Small intestine (tissue), 7 donors: ENCODE measurements around the gene ADNP. TPM values are rescaled to one million over a fixed set of nuclear protein-coding genes. Genes with fewer than 3 reads are reported as not detected.

ENCODE experiments used
- DNase-seq, 2 donors: peaks; one replicate each; pipeline versions ENCODE4 v3.0.0 to v3.0.0-alpha.2; 2013
- FAIRE-seq: peaks from 2 replicates; lab custom pipeline; 2012; peaks lifted over from hg19 to GRCh38; lab: Jason Lieb, UNC
- H3K27ac ChIP-seq, 3 donors: one replicate each; pipeline ENCODE4 v1.5.1; 2013; ENCODE audit warnings: low read length in 2 of 3, mild to moderate bottlenecking in 2 of 3, control low read depth in 1 of 3, inconsistent platforms in 1 of 3, low read depth in 1 of 3, moderate library complexity in 1 of 3
- H3K27me3 ChIP-seq, 3 donors: one replicate each; pipeline ENCODE4 v1.6.1; 2013; ENCODE audit warnings: low read length in 3 of 3, inconsistent platforms in 1 of 3; ENCODE audit not compliant: control insufficient read depth in 3 of 3, insufficient read depth in 3 of 3
- H3K36me3 ChIP-seq, 3 donors: one replicate each; pipeline ENCODE4 v1.6.1; 2013; ENCODE audit warnings: low read length in 3 of 3, inconsistent platforms in 1 of 3, low read depth in 1 of 3, mild to moderate bottlenecking in 1 of 3, moderate library complexity in 1 of 3; ENCODE audit not compliant: control insufficient read depth in 3 of 3, insufficient read depth in 2 of 3
- H3K4me1 ChIP-seq, 3 donors: one replicate each; pipeline ENCODE4 v1.6.1; 2013; ENCODE audit warnings: low read length in 2 of 3, inconsistent platforms in 1 of 3, low read depth in 1 of 3, mild to moderate bottlenecking in 1 of 3, moderate library complexity in 1 of 3; ENCODE audit not compliant: control insufficient read depth in 3 of 3, insufficient read depth in 2 of 3
- H3K4me3 ChIP-seq, 3 donors: one replicate each; pipeline ENCODE4 v1.5.1; 2013; ENCODE audit warnings: low read length in 3 of 3, control low read depth in 1 of 3, inconsistent platforms in 1 of 3, low read depth in 1 of 3, mild to moderate bottlenecking in 1 of 3, moderate library complexity in 1 of 3
- H3K9me3 ChIP-seq, 2 donors: one replicate each; pipeline ENCODE4 v1.6.1; 2013; ENCODE audit warnings: low read depth in 1 of 2, low read length in 1 of 2; ENCODE audit not compliant: control insufficient read depth in 2 of 2, insufficient read depth in 1 of 2
- WGBS, 3 donors: extraction: QIAGEN DNeasy Blood & Tissue Kit; methylation state at CpG; one replicate each; pipeline ENCODE4 v1.1.7; 2013; 5-methylcytosine and 5-hydroxymethylcytosine counted together
- polyA plus RNA-seq, 4 donors: library from polyadenylated mRNA; stranded (reverse) in 3 of 4; unstranded in 1 of 4; fragments of 200-250 nt in 3 of 4; fragments of 120-200 nt in 1 of 4; gene quantifications; one replicate each; pipeline versions ENCODE4 v1.2.1 to v1.2.3, GENCODE V29; 2013
- donor health status: healthy with polysubstance abuse.
- donor health status: control.
- donor health status: control.
- donor health status: Bipolar disorder and iron deficiency.
- donor health status: healthy.

Gene ADNP
- polyA plus RNA-seq, 4 donors = 24.9 to 65.8 (median 28.9) TPM

DNA sequence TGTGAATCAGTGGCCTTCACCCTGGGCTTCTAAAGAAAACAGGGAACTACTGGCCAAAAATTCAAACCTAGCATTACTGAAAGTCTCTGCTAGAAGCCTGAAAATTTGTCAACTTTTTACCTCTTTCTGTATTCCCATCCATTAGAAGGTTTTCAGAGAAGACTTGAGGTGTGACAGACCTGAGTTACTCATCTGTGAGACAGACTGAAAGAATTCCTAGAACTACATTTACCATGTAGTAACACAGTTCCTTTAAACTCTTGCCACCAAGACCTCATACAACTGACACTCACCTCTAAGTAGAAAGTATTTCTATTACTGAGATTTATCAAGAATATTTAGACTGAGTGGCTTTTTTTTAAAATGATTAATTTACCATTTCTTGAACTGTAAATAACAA lies 22.6 kb upstream of the ADNP start:
- H3K36me3 ChIP-seq = peaks cover 2 to 17% (median 9%) of the 10 kb centered on the region in 3 donors
- H3K27ac ChIP-seq = no peak overlapping the region
- DNase-seq (no peak), FAIRE-seq (no peak)
- no peaks in the 10 kb centered on the region for H3K9me3 ChIP-seq
- no peak overlapping the region for H3K4me3 ChIP-seq
- H3K4me1 ChIP-seq = peaks cover 6 to 7% (median 6%) of the 10 kb centered on the region in 3 donors
- H3K27me3 ChIP-seq = no peaks in the 10 kb centered on the region

DNA sequence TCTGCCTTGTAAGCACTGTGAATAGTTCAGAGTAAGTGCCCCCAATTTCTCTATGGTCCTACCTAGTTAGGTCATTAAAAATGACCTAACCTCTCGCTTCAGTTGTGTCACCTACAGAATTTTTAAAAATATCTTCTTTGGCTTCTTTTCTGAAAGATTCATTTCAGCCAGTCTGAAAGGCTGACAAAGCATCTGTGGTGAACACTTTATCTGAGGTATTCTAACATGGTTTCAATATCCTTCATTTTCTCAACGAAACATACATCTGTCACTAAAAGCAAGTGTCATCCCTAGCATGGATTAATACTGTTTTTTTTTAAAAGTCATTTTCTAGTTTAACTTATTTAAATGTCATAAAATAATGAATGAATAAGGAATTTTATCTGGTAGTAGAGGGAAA lies 22.0 kb upstream of the ADNP start:
- H3K4me3 ChIP-seq = no peak overlapping the region
- no peak overlapping the region for H3K27ac ChIP-seq
- H3K36me3 ChIP-seq = peaks cover 2 to 17% (median 11%) of the 10 kb centered on the region in 3 donors
- no peaks in the 10 kb centered on the region for H3K27me3 ChIP-seq
- H3K4me1 ChIP-seq = peaks cover 6 to 7% (median 6%) of the 10 kb centered on the region in 3 donors
- FAIRE-seq (no peak), DNase-seq (no peak)
- 89 to 97% (median 91%) methylated on average over 2 of the region's 2 CpGs for WGBS, 3 donors
- H3K9me3 ChIP-seq = no peaks in the 10 kb centered on the region

DNA sequence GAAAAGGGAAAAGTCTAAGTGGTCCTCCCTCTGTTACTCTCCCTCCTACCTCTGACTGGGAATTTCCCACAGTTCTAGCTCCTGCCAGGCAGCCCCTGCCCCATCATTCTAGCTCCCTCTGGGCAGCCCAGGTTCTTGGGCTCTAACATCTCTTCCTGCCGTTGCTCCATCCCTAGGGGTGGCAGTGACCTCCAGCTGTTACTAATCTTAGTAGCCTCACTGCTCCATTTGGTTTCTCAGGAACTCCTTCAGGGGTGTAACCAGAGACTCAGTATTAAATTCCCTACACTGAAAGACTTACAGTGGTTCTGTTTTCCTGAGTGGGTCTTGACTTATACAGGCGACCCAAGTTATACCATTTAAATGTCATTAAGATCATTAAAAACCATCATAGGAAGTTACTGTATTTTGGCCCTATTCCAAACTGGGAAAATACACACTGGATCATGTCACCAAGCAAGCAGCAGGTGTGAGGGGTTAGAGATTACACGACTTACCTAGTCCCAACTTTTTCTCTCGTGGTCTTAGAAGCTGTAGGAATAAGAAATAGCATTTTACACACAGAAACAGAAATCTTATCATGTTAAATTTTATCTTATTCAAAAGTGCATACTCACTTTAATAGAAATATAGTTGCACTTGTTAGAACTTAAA lies 17.0 kb upstream of the ADNP start:
- no peaks in the 10 kb centered on the region for H3K27me3 ChIP-seq
- WGBS, 3 donors = 72 to 85% (median 84%) methylated on average over 4 of the region's 4 CpGs
- H3K36me3 ChIP-seq = peaks cover 13 to 38% (median 31%) of the 10 kb centered on the region in 3 donors
- no peak overlapping the region for H3K27ac ChIP-seq
- H3K4me3 ChIP-seq = no peak overlapping the region
- no peaks in the 10 kb centered on the region for H3K4me1 ChIP-seq
- no peaks in the 10 kb centered on the region for H3K9me3 ChIP-seq
- FAIRE-seq (no peak), DNase-seq (no peak)

DNA sequence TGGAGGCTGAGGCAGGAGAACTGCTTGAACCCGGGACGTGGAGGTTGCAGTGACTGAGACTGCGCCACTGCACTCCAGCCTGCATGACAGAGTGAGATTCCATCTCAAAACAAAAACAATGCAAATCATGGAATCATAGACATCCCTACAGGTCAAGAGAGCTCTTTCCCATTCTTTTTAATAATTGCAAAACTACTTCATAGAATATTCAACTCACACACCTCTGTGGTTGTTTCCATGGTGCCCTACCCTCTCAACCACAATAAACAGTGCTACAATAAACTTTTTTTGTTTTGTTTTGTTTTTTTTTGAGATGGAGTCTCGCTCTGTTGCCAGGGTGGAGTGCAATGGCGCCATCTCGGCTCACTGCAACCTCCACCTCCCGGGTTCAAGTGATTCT lies 11.8 kb upstream of the ADNP start:
- no peak for DNase-seq
- Histone ChIP-seq H3K4me1 (no peaks in the 10 kb centered on the region), H3K9me3 (no peaks in the 10 kb centered on the region), H3K27ac (no peak overlapping the region), H3K36me3 (peaks cover 9 to 54% (median 18%) of the 10 kb centered on the region in 3 donors), H3K4me3 (no peak overlapping the region), H3K27me3 (no peaks in the 10 kb centered on the region)
- WGBS, 3 donors = 94 to 95% (median 95%) methylated on average over 7 of the region's 7 CpGs
- no peak for FAIRE-seq

DNA sequence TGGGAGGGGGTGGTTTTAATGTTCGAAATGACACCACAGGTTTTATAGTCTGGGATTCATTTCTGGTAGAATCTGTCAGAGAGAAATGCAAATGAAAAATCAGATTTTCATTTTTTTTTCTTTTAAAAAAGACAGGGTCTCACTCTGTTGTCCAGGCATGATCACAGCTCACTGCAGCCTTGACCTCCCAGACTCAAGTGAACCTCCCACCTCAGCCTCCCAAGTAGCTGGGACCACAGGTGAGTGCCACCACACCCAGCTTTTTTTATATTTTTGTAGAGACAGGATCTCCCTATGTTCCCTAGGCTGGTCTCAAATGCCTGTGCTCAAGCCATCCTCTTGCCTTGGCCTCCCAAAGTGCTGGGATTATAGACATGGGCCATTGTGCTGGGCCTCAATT lies 2.4 kb upstream of the ADNP start:
- Histone ChIP-seq H3K27ac (no peak overlapping the region), H3K27me3 (no peaks in the 10 kb centered on the region), H3K4me1 (peaks cover under 1 to 11% (median 10%) of the 10 kb centered on the region in 3 donors), H3K4me3 (no peak overlapping the region), H3K9me3 (no peaks in the 10 kb centered on the region), H3K36me3 (peaks cover 3 to 10% (median 4%) of the 10 kb centered on the region in 3 donors)
- DNase-seq (no peak), FAIRE-seq (no peak)
- WGBS, 3 donors = 76 to 94% (median 92%) methylated on average over 1 of the region's 1 CpG

DNA sequence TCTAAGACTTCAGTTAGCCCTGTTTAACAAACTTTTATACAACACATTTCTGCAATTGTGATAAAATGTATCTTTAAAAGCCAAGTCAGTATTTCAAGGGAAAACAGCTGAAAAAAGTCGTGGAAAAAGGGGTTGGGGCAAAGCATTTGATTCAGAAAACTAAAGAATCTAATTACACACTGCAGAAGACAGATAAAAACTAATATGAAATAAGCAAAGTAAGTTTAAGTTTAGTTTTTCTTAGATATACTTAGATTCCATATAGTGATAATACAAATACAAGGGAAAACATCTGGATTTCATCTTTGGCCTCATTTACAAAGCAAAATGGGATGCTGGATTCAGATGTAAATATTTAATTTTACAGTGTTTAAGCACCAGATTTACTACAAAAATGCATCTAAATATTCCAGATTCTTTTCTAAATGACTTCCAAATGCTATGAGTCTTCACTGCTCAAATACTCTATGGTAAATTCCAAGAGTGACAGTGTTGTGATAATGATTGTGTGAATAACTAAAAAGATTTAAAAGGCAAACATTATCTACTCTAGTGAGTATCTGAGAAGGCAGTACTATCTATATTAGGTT lies 1.5 kb upstream of the ADNP start:
- Histone ChIP-seq H3K4me3 (no peak overlapping the region), H3K4me1 (peaks cover 4 to 17% (median 12%) of the 10 kb centered on the region in 3 donors), H3K9me3 (no peaks in the 10 kb centered on the region), H3K27ac (peak overlapping the region in 1 of 3 donors; percentile 98), H3K36me3 (peaks cover 5 to 10% (median 6%) of the 10 kb centered on the region in 3 donors), H3K27me3 (no peaks in the 10 kb centered on the region)
- WGBS, 3 donors = 62 to 78% (median 63%) methylated on average over 1 of the region's 1 CpG
- DNase-seq = no peak
- FAIRE-seq = no peak

DNA sequence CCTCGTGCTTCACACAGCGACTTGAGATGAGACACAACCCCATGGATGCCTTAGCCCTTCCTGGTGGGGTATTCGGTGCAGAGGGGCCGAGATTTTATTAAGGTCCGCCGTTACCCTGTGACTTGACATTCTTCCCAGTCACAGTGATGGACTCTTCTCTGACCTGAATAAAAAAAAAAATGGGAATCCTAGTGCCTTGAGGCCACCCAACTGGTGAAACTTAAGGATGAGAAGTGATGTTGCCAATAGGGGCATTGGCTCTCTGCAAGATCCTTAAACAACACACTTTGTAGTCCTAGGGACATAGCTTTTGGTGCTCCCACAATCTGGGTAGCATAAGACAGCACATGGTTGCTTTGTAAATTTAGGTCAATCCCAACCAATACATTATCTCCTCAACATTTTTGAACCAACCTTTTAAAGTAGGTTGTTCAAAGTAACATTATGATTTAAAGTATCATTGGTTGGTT lies 814 bp upstream of the ADNP start:
- peak overlapping the region in 2 of 3 donors; percentile 61 to 100 for H3K4me3 ChIP-seq
- FAIRE-seq (no peak), DNase-seq (no peak)
- peak overlapping the region; percentile 95 to 99 (median 98) for H3K27ac ChIP-seq
- 45 to 68% (median 56%) methylated on average over 6 of the region's 6 CpGs for WGBS, 3 donors
- H3K36me3 ChIP-seq = peaks cover 5 to 6% (median 6%) of the 10 kb centered on the region in 3 donors
- H3K4me1 ChIP-seq = peaks cover 4 to 17% (median 12%) of the 10 kb centered on the region in 3 donors
- no peaks in the 10 kb centered on the region for H3K9me3 ChIP-seq
- no peaks in the 10 kb centered on the region for H3K27me3 ChIP-seq

DNA sequence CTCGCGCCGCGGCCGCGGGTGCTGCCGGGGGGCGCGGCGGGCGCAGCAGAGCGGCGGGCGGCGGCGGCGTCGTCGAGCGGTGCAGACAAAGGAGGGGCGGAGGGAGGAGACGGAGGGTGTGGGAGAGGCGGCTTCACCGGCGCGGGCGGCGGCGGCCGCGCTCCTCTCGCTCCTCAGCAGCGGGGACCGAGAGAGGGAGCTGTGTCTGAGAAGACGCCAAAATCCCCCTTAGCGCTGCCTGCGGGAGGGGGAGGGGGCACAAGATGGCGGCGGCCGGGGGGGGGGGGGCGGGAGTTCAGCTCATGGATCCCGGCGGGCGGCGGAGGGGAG lies 296 bp downstream of the ADNP start:
- no peak for FAIRE-seq
- H3K27ac ChIP-seq = peak overlapping the region; percentile 95 to 99 (median 98)
- peaks cover 4 to 17% (median 12%) of the 10 kb centered on the region in 3 donors for H3K4me1 ChIP-seq
- no peaks in the 10 kb centered on the region for H3K27me3 ChIP-seq
- peaks cover 5 to 6% (median 6%) of the 10 kb centered on the region in 3 donors for H3K36me3 ChIP-seq
- no peaks in the 10 kb centered on the region for H3K9me3 ChIP-seq
- DNase-seq = no peak
- H3K4me3 ChIP-seq = peak overlapping the region; percentile 61 to 100 (median 99)
- 0 to 2% (median 1%) methylated on average over 7 to 38 of the region's 45 CpGs for WGBS, 3 donors
